ENCODE results near the gene JAKMIP1. TPM values are rescaled to one million over a fixed set of nuclear protein-coding genes. Genes with fewer than 3 reads are reported as not detected.

JAKMIP1 gene
- polyA plus RNA-seq, 1 experiment: not detected

DNA sequence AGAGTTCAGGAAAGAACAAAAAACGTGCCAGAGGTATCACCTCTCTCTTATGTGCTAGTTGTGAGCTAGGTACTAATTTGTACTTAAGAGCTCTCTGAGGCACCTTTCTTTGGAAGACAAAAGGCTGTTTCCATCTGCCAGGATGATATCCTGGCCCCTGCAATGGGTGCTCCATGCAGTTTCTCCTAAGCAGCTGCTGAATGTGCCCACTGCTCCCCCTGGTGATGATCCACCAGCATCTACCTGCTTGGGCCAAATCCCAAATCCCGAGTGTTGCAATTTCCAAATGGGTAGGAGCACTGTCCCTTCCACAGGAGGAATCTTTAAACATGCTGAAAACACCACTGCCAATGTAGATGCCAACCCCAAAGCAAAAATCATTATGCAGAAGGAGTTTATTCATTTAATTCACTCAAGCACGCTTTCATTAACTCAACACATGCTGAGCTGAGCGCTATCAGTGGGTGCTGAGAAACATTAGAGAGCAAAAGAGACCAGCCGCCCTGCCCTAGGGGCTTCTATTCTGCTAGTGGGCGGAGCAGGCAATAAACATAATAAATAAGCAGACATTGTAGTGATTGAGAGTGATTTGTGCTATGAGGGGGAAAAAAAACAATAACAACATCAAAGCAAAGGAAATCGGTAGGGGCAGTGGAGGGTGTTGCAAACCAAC, 112.5 kb downstream of the JAKMIP1 start:
- no peaks in the 10 kb centered on the region for H3K27me3 ChIP-seq (ENCODE audit: control insufficient read depth, insufficient read depth, low read length)
- no peaks in the 10 kb centered on the region; the same call in 1 of the 2 replicates for H3K9me3 ChIP-seq (ENCODE audit: control insufficient read depth, insufficient read depth, low read length)
- POLR2A ChIA-PET: no interaction called here
- TF ChIP-seq, protein P1, sequence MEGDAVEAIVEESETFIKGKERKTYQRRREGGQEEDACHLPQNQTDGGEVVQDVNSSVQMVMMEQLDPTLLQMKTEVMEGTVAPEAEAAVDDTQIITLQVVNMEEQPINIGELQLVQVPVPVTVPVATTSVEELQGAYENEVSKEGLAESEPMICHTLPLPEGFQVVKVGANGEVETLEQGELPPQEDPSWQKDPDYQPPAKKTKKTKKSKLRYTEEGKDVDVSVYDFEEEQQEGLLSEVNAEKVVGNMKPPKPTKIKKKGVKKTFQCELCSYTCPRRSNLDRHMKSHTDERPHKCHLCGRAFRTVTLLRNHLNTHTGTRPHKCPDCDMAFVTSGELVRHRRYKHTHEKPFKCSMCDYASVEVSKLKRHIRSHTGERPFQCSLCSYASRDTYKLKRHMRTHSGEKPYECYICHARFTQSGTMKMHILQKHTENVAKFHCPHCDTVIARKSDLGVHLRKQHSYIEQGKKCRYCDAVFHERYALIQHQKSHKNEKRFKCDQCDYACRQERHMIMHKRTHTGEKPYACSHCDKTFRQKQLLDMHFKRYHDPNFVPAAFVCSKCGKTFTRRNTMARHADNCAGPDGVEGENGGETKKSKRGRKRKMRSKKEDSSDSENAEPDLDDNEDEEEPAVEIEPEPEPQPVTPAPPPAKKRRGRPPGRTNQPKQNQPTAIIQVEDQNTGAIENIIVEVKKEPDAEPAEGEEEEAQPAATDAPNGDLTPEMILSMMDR (IDR thresholded peaks at IDR 0.05; ENCODE audit: low read depth, low read length): peak; percentile 42
- CTCF ChIA-PET: interaction anchor here (2.9 kb wide), 1 partner anchor 90 kb away, joined by 15 read pairs; no protein-coding TSS in a partner anchor
- no peak overlapping the region for H3K27ac ChIP-seq (ENCODE audit: low read depth, low read length)
- no peak for DNase-seq (ENCODE audit: low read depth, low spot score)
- no peak overlapping the region for H3K4me3 ChIP-seq (ENCODE audit: low read depth, low read length)

GRCh38 chr4:6086846-6087245, 113.5 kb downstream of the JAKMIP1 start:
- TF ChIP-seq, protein P1 (IDR thresholded peaks at IDR 0.05; ENCODE audit: low read depth, low read length): no peak
- CTCF ChIA-PET: interaction anchor here (2.9 kb wide), 1 partner anchor 89 kb away, joined by 15 read pairs; no protein-coding TSS in a partner anchor
- DNase-seq (ENCODE audit: low read depth, low spot score): no peak
- Histone ChIP-seq H3K27ac (ENCODE audit: low read depth, low read length) (no peak overlapping the region), H3K27me3 (ENCODE audit: control insufficient read depth, insufficient read depth, low read length) (no peaks in the 10 kb centered on the region), H3K9me3 (ENCODE audit: control insufficient read depth, insufficient read depth, low read length) (no peaks in the 10 kb centered on the region; the same call in 1 of the 2 replicates), H3K4me3 (ENCODE audit: low read depth, low read length) (no peak overlapping the region)
- POLR2A ChIA-PET: no interaction called here

DNA sequence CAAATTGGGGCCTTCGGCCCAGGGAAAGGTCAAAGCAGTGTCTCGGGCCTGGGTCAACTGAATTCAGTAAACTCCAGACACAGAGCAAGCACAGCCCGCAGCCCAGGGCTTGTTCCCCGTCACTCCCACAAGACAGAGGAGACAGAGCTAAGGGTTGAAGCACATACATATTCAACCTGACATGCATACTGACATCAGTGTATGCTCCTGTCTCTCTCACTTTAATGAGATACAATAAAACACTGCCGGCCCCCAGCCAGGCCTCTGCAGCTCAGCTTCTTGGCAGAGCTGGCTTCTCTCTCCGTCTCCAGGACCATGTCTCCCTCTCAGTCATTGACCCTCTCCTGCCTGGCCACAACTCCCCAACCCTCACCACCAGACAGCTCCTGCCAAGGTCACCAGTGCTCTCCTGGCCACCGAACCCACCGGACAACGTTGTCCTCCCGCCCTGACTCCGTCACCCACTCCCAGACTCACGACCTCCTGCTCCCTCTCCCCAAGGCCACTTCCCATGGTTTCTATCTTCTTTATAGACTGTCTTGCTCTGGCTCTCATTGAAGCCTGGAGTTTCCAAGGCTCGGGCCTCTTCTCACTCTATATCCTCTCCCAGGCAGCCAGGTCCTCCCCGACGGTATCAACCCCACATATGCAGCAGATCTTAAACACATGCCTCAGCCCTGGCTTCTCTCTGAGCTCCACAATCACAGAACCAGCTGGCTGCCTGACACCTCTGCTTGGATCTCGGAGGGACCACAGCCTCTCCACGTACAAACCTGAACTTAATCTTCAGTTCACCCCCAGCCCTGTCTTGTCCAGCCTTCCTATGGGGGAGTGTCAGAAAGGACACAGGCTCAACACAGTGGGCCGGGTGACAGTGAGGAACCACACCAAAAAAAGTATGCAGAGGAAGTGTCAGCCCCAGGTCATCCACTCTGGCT, 114.4 kb downstream of the JAKMIP1 start:
- Histone ChIP-seq H3K27ac (ENCODE audit: low read depth, low read length) (no peak overlapping the region), H3K27me3 (ENCODE audit: control insufficient read depth, insufficient read depth, low read length) (no peaks in the 10 kb centered on the region), H3K9me3 (ENCODE audit: control insufficient read depth, insufficient read depth, low read length) (no peaks in the 10 kb centered on the region; the same call in 1 of the 2 replicates), H3K4me3 (ENCODE audit: low read depth, low read length) (no peak overlapping the region)
- no peak for DNase-seq (ENCODE audit: low read depth, low spot score)
- ChIA-PET CTCF (no interaction called here), POLR2A (no interaction called here)
- TF ChIP-seq, protein P1 (IDR thresholded peaks at IDR 0.05; ENCODE audit: low read depth, low read length): no peak

GRCh38 chr4:6085028-6085690, 115.2 kb downstream of the JAKMIP1 start:
- TF ChIP-seq, protein P1 (IDR thresholded peaks at IDR 0.05; ENCODE audit: low read depth, low read length): no peak
- Histone ChIP-seq H3K9me3 (ENCODE audit: control insufficient read depth, insufficient read depth, low read length) (no peaks in the 10 kb centered on the region; the same call in 1 of the 2 replicates), H3K27me3 (ENCODE audit: control insufficient read depth, insufficient read depth, low read length) (no peaks in the 10 kb centered on the region), H3K4me3 (ENCODE audit: low read depth, low read length) (no peak overlapping the region), H3K27ac (ENCODE audit: low read depth, low read length) (no peak overlapping the region)
- DNase-seq (ENCODE audit: low read depth, low spot score): no peak
- POLR2A ChIA-PET: no interaction called here
- CTCF ChIA-PET: no interaction called here

Data from AG04450 (cell line).